NCI-H82 treated with DMSO at 0.1 percent for 48 hours (cell line): ENCODE data around the gene AGPAT2.

Experiments used
- DNase-seq: peaks from one replicate; lab custom pipeline; 2025; ENCODE audit not compliant: unreplicated experiment; lab: John Stamatoyannopoulos, UW

AGPAT2 gene

DNA sequence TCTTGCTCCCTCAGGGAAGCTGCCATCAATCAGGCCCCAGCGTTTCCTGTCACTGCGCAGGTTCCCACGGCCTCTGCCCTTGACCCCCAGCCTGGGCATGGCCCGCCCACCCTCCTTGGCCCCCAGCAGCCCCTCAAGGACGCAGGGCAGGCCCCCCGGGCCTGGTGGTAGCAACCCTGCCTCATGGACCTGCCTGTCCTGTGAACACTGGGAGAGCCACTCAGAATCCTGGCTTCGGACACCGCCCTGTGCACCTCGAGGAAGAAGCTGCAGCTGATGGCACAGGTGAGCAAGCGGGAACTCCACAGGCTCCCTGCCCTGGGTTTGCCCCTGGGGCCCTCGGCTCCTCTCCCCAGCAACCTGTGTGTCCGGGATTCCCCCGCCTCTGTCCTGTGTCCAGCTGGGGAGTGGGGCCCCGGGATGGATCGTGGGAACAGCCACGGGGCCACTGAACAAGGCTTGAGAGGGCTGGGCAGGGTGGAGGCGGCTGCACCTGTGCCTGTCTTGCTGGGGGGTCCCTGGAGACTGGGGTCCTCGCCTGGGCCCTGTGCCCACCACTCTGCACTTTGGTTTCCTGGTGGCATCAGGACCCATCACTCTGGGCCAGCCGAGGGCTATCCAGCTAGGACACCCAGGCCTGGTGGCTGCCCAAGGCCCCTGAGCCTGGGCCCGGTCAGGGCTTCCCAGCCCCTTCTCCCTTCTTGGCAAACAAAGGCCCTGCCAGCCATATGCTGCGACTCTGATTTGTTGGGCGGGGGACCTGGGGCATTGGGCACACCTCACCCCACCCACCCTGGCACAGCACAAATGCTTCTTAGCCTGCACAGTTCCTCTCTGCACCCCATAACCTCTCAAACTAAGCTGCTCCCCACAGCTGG is 58.0 kb downstream of the AGPAT2 start:
- no peak for DNase-seq

DNA sequence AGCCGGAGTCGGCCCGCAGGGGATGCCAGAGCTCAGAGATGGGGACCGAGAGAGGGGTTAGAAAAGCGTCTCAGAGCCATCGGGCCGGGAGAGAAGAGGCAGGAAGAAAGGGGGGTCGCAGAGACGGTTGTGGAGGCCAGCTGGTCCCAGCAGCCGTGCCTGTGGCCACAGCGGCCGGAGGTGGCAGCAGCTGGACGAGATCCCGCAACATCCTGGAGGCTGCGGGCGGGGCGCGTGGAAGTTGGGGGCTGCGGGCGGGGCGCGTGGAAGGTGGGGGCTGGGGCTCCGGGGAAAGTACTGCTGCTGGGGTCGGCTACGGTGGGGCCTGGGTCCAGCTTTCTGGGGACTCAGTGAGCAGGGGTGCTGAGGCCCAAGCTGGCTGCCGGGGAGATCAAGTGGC is 59.0 kb downstream of the AGPAT2 start:
- DNase-seq = no peak

DNA sequence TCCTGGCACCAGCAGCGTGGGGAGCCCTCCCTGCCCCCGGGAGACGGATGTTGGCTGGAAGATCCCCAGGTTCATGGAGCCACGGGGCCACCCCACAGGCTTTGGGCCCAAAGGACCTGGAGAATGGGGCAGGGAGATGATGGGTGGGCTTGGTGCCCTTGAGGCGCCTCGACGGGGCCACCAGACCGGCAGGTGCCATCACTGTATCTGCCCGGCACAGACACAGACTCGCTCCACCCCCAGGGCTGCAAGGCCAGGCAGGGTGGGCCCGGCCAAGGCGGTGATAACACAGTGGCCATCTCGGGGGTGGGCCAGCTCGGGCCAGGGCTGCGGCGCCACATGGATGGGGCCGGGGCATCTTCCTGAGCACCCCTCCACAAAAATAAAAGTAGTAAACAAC is 59.6 kb downstream of the AGPAT2 start:
- DNase-seq = no peak

DNA sequence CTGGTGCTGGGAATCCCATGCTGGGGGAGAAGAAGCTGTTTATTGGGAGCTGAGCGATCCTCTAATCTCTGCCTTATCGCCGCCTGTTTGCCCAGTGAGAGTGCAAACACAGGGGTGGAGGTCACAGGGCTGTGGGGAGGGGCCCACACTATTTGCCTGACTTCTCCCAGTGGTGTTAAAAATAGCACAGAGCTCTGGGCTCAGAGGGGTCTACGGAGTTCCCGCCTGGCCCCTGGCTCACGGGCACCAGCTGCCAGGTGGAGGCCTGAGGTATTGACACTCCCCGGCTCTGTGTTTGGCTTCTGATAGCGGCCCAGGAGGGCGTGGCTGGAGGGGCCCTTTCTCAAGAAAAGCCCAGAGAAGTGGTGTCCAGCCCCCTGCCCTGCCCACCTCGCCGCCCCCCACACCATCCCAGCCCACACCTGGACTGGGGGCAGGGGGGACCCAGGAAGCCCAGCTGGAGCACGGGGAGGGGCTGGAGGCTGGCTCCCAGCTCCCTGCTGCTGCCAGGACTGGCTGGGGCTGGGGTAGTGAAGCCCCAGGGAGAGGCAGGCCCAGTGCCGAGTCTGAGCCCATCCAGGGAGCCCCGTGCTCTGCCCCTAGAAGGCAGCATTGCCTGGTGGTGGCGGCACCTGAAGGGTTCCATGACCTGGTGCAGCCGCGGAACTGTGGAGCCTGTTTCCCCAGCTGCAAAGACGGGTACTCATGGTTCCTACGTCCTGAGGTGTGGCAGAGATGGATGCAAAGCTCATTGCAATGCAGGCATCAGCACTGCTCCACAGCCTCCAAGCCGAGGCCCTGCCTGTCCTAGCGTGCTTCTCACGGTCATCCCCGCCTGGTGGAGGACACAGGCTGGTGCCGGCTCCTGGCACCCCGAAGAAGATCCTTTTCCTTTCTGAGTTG is 60.3 kb downstream of the AGPAT2 start:
- DNase-seq = no peak

DNA sequence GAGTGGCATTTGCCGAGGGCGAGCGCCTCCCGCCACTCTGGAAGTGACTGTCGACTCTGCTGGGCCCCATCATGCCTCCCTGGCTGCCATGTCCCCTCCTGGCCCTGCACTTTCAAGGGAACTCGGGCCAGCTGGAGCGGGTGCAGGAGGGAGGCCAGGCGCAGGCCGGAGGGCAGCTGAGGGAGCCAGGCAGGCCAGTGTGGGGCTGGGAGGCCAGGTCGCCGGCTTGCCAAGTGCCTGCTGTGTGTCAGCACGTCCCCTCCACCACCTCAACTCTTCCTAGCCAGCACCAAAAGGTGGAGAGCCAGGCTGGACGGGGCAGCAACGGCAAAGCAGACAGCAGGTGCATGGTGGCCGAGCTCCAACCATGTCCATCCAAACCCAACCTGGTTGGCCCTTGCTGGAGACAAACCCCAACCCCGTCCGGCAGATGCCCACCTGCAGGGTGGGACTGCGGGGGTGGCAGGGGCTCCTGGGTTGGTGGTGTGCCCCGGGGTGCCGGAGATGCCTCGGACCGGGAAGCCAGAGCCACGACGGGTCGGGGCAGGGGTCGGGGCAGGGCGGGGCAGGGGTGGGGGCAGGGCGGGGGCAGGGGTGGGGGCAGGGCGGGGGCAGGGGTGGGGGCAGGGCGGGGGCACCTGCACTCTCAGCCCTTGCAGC is 61.1 kb downstream of the AGPAT2 start:
- no peak for DNase-seq

DNA sequence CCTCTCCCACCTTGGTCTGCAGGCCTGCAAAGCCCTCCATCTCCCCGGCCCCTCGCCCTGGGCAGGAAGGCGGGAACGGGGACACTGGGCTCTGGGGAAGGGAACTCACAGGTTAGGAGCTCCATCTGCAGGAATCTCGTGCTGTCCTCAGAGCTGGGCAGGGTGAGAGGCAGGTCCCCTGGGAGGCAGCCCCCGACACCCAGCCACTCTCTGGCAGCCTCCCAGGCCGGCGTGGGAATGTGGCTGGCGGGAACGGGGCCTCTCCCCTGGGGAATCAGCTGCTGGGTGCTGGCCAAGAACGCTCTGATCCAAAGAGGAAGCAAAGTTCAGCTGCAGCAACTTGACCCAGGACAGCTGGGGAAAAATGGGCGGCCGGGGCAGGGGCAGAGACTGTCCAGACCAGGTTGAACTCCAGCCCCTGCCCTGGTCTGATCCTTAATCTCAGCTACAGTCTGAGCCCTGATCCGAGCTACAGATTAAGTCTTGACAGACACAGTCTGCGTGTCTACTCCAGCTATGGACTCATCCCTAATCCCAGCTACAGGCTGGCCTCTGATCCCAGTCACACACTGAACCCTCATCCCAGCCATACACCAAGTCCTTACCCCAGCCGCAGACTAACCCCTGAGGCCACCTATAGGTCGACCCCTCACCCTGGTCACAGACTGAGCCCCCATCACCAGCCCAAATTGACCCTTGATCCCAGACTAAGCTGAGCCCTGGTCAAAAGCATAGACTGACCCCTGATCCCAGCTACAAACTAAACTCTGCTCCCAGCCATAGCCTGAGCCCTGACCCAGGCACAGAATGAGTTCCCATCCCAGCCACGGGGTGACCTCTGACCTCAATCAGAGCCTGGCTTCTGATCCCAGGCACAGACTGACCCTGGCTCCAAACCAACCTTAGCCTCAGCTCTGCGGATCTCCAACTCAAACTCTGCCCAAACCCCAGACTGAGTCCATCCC is 61.9 kb downstream of the AGPAT2 start:
- DNase-seq = peak; percentile 16

DNA sequence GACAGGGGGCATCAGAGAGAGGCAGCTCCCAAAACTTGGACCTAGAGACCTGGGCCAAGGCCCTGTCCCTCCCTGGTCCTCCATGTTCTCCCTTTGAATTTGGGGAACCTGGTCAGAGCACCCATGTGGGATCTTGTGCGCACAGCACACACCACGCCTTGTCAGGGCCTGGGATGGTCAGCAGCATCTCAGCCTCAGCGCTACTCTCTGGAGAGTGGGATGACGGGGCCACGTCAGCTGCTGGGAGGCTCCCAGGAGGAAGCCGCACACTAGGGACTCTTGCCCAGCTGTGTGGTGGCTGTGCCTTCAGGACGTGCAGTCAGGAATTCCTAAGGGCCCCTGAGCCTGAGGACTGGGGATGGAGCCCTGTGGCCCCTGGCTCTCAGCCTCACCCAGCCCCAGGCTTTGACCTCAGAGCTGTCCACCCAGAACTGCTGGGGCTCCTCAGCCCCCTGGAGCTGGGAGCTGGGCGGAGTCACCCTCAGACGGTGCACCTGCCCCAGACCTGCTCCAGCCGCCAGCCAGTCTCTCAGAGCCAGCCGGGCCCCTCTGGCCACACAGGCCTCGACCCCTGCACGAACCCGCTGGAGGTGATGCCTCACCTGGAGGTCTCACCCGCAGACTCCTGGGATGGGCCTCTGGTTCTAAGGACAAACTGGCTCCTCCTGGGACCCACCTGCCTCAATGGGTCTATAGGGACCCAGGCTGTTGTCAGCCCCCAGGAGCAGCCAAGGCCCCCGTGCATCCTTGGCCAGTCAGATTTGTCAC is 62.9 kb downstream of the AGPAT2 start:
- DNase-seq = no peak

DNA sequence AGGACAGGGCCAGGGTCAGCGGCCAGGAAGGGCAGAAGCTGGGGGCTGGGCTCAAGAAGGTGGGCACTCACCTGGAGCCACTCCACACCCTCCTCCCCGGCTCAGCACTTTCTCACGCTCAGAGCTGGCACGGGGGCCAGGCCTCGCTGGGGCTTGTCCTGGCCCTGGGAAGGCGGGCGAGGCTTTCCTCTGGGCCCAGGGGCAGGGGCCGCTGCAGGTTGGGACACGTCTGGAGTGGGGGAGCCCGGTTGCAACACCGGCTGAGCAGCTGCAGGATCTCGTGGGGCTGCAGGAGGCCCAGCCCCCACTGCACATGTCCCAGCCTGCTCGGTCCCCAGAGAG is 63.4 kb downstream of the AGPAT2 start:
- no peak for DNase-seq
